ENCODE measurements around the gene LHFPL2.

The LHFPL2 gene

DNA sequence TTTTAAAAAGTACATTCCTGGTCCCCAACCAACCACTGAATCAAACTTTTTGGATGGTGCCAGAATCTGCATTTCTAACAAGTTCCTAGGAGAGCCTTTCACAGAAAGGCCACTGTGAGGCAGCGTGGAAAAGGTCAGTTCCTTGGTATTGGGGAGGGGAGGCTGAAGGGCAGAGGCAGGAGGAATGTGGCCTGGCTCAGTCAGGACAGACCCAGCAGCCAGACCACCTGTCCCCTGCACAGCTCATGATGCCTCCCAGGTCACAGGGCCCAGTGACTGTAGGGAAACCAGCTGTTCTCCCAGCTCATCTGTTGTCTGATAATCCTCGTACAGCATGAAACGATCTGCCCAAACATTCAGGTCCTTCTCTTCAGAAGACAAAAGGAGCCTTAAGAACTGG, 132.9 kb downstream of the LHFPL2 start:
- no peak for FAIRE-seq
- no peak for TF ChIP-seq POLR2A (IDR thresholded peaks at IDR 0.05; ENCODE audit: low read depth, low read length)
- DNase-seq (ENCODE audit: insufficient read length, low spot score): no peak

DNA sequence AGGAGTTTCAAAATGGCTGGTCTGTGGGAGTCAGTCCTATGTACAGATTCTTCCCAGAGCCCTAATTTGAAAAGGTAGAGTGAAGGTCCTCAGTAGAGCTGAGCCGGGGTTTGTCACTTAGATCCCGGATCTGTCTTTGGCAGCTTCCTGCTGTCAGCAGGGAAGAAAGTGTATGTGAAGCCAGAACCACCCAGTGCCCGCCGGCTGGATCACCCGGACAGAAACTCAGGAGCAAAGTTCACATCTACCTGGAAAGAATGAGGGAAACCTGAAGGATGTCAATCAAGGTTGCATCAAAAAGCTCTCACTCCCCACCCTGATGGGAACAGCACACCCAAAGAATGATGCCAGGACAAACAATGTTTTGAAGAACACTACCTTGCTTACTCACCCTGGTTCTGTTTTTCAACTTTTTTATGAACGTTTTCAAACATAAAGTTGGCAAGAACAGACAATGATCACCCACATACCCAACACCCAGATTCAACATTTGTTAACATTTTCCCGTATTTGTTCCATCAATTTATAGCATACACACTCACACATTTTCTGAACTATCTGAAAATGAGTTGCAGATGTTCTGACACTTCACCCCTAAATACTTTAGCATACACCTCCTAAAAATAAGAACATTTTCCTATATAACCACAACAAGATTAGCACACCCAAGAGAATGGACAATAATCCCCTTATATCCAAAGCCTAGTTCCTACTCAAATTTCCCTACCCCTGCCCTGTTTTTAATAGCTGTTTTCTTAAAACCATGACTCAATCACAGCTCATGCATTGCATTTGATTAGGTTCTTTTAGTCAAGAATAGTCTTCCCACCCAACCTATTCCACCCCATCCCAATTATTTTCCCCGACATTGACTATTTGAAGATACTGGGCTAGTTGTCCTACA, 133.9 kb downstream of the LHFPL2 start:
- DNase-seq (ENCODE audit: insufficient read length, low spot score) (no peak), FAIRE-seq (no peak)
- no peak for TF ChIP-seq POLR2A (IDR thresholded peaks at IDR 0.05; ENCODE audit: low read depth, low read length)

DNA sequence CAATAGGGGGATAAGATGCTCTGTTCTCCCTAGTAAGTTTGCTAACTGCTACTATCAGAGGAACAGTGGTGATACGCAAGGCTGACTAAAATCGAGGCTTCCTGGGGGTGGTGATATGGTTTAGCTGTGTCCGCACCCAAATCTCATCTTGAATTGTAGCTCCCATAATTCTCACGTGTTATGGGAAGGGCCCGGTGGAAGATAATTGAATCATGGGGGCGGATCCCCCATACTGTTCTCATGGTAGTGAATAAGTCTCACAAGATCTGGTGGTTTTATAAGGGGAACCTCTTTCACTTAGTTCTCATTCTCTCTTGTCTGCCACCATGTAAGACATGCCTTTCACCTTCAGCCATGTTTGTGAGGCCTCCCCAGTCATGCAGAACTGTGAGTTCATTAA, 135.1 kb downstream of the LHFPL2 start:
- TF ChIP-seq POLR2A (IDR thresholded peaks at IDR 0.05; ENCODE audit: low read depth, low read length): no peak
- FAIRE-seq: no peak

DNA sequence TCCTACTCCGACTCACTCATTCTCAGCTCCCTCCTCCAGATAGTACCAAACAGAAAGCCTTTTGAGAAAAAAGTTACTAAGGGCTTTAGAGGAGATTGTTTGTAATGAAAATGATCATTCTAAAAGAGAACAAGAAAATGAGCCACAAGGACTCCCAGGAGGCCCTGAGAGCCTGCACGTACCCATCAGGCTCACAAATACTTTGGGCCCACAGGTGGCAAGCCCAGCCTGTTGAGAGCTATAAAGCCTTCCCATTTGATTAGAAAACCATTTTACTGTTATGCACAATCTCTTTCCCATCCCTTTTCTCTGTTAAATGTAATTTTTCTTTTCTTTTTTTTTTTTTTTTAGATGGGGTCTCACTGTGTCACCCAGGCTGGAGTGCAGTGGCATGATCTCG, 136.1 kb downstream of the LHFPL2 start:
- no peak for TF ChIP-seq POLR2A (IDR thresholded peaks at IDR 0.05; ENCODE audit: low read depth, low read length)
- FAIRE-seq (no peak), DNase-seq (ENCODE audit: insufficient read length, low spot score) (no peak)

More for the DNA sequence above, 135.1 kb downstream of the LHFPL2 start:
- DNase-seq (ENCODE audit: insufficient read length, low spot score): no peak

DNA sequence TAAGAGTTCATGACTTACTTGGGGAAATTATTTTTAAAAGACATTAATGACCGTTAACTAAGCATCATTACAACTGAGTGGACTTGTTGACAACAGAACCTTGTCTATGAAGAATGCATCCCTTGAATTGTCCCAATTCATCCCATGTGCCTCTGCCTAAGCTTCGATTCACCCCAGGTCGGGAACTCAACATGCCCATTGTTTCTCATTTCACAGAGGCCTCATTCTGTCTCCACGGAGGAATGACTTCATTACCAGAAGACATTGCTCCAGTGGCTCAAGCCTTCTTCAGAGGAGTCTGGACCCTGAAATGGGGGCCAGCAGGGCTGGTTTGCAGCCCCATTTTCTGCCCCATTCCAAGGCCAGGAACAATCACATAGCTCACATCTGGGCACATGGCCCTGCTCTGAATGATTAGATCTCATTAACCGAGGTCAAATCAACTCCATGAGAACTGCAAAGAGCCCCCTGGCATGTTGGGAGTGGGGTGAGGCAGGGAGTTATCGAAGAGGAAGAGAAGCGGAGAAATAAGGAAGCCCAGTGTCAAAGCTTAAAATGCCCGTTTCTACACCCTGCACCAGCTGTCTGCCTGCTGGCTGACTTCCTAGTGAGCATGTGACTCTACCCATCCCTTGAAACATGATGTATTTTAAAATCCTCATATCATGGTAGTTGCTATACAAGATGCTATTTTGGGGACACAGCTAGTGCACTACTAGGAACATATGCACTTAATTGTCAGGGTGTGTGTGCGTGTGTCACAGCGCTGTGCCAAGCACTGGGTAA, 137.3 kb downstream of the LHFPL2 start:
- DNase-seq (ENCODE audit: insufficient read length, low spot score) (no peak), FAIRE-seq (no peak)
- TF ChIP-seq POLR2A (IDR thresholded peaks at IDR 0.05; ENCODE audit: low read depth, low read length): no peak

- DNase-seq (ENCODE audit: insufficient read length, low spot score) (no peak), FAIRE-seq (no peak)
- no peak for TF ChIP-seq POLR2A (IDR thresholded peaks at IDR 0.05; ENCODE audit: low read depth, low read length)
Observed at GRCh38 chr5:78509884-78510769, 138.4 kb downstream of the LHFPL2 start.

- TF ChIP-seq POLR2A (IDR thresholded peaks at IDR 0.05; ENCODE audit: low read depth, low read length): no peak
- no peak for DNase-seq (ENCODE audit: insufficient read length, low spot score)
- no peak for FAIRE-seq
Observed at GRCh38 chr5:78509145-78509865, 139.3 kb downstream of the LHFPL2 start.

- FAIRE-seq (no peak), DNase-seq (ENCODE audit: insufficient read length, low spot score) (no peak)
- TF ChIP-seq POLR2A (IDR thresholded peaks at IDR 0.05; ENCODE audit: low read depth, low read length): no peak
Observed at GRCh38 chr5:78508186-78508765, 140.3 kb downstream of the LHFPL2 start.

DNA sequence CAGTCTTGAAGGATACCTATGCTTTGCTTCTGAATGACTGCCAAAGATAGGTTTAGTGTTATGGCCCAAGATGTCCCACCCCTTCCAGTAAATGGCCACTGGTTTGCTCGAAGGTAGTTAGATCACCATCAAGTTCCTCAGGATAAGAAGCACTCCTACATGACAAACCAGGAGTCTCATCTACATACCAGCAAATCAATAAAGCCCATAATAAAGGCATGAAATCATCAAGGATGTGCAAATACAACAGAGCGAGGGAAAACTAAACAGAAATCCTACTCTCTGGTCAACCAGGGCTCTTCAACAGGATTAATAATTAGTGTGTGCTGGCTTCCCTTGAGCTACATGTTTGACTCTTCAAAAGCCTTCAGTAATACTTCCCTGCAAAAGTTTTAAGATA, 141.0 kb downstream of the LHFPL2 start:
- DNase-seq (ENCODE audit: insufficient read length, low spot score): no peak
- no peak for TF ChIP-seq POLR2A (IDR thresholded peaks at IDR 0.05; ENCODE audit: low read depth, low read length)
- no peak for FAIRE-seq

DNA sequence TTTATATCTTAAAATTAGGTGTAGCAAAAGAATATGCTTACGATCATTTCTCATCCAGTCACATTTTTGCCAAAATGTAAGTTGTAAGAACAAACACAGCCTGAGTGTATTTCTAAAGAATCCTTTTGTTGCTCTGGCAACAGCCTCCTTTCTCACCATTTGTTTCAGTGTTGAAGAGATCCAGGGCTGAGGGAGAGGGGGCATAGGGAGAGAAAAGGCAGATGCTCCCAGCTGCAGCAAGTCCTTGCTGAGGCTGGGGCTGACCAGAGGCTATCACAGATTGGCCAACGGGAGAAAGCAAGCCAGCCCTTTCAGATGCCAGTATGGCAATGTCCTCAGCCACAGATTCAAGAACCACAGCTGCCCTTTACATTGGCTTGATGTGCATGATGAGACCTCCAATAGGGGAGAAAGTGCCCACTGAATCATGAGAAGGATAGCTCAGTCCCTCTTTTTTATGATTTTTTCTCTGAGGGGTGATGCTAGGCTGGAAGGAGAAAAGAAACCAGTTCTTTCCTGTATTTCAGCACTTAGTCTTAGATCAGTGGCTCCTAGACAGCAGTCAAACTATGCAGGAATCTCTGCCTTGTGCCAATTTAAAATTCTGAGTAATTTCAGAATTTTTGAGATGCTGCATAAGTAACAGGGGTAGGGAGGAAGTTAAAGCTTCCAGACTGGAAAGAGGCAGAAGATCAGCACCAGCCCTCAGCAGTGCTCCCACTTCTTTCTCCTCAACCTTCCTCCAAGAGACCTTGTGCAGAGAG, 142.1 kb downstream of the LHFPL2 start:
- FAIRE-seq: no peak
- no peak for DNase-seq (ENCODE audit: insufficient read length, low spot score)
- TF ChIP-seq POLR2A (IDR thresholded peaks at IDR 0.05; ENCODE audit: low read depth, low read length): no peak

DNA sequence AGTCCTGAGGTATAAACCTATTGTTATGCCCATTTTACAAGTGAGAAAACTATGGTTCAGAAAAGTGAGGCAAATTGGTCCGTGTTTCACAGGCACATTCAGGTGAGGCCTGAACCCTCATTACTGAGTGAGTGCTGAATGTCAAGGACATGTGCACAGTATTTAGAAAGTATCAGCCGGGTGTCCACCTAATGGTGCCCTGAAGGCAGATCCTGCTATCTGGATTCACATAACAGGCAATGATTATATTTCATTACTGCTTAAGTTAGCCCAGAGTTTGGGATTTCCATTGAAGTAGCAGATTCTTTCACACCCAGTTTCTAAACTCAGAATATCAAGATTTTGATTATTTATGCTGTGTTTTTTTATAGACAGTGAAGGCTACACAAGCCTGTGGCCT, 142.7 kb downstream of the LHFPL2 start:
- no peak for DNase-seq (ENCODE audit: insufficient read length, low spot score)
- no peak for TF ChIP-seq POLR2A (IDR thresholded peaks at IDR 0.05; ENCODE audit: low read depth, low read length)

More for the DNA sequence above, 142.7 kb downstream of the LHFPL2 start:
- FAIRE-seq: no peak
